Renal cortical epithelial cell (primary cell): Measurements from ENCODE around the gene BLOC1S1. TPM values are rescaled to one million over a fixed set of nuclear protein-coding genes. Genes with fewer than 3 reads are reported as not detected.

Experiments
- DNase-seq: peaks from one replicate; pipeline ENCODE4 v3.0.0-alpha.2; 2011; ENCODE audit warnings: low read depth
- total RNA-seq: library from RNA; depleted of rRNA; stranded (reverse); fragments of >200 nt; gene quantifications from 2 replicates; pipeline ENCODE4 v1.2.3, GENCODE V29; 2014

Gene BLOC1S1
- total RNA-seq, 1 donor from 2014 or later, result 45.7 TPM

GRCh38 chr12:55694651-55695050, 21.2 kb upstream of the BLOC1S1 start:
- DNase-seq, result no peak

- DNase-seq, result no peak
Observed at GRCh38 chr12:55695349-55695748, 20.5 kb upstream of the BLOC1S1 start.

- no peak for DNase-seq
Observed at GRCh38 chr12:55696141-55696540, 19.7 kb upstream of the BLOC1S1 start.

GRCh38 chr12:55696796-55697462, 18.9 kb upstream of the BLOC1S1 start:
- DNase-seq, result no peak

- DNase-seq, result no peak
Observed at GRCh38 chr12:55697686-55698085, 18.2 kb upstream of the BLOC1S1 start.

- DNase-seq, result no peak
Observed at GRCh38 chr12:55698241-55698955, 17.4 kb upstream of the BLOC1S1 start.

- DNase-seq, result no peak
Observed at GRCh38 chr12:55698965-55699364, 16.9 kb upstream of the BLOC1S1 start.

GRCh38 chr12:55699471-55700055, 16.3 kb upstream of the BLOC1S1 start:
- no peak for DNase-seq

- no peak for DNase-seq
Observed at GRCh38 chr12:55700255-55701018, 15.4 kb upstream of the BLOC1S1 start.

GRCh38 chr12:55702861-55703260, 13.0 kb upstream of the BLOC1S1 start:
- no peak for DNase-seq

GRCh38 chr12:55703288-55703687, 12.6 kb upstream of the BLOC1S1 start:
- DNase-seq, result no peak

GRCh38 chr12:55703901-55704761, 11.7 kb upstream of the BLOC1S1 start:
- no peak for DNase-seq

- DNase-seq, result no peak
Observed at GRCh38 chr12:55704824-55705718, 10.8 kb upstream of the BLOC1S1 start.

GRCh38 chr12:55705782-55706402, 10.0 kb upstream of the BLOC1S1 start:
- DNase-seq, result no peak

- no peak for DNase-seq
Observed at GRCh38 chr12:55706568-55707218, 9.2 kb upstream of the BLOC1S1 start.

- no peak for DNase-seq
Observed at GRCh38 chr12:55707219-55707671, 8.6 kb upstream of the BLOC1S1 start.

- no peak for DNase-seq
Observed at GRCh38 chr12:55707841-55708694, 7.8 kb upstream of the BLOC1S1 start, which contains the start of gene ITGA7. Gene ITGA7 (minus strand): TSS chr12:55707904. CDS start chr12:55707682, 222 bp downstream.

GRCh38 chr12:55708695-55709233, 7.1 kb upstream of the BLOC1S1 start:
- no peak for DNase-seq
